ENCODE measurements around the gene PLPPR3.
"Not testable (repeated sequence)": the region's sequence is repeated elsewhere in the genome, so short reads cannot be mapped to it uniquely, and the experiment has no call there.

Gene PLPPR3

GRCh38 chr19:853614-854220, 32.0 kb upstream of the PLPPR3 start:
- DNase-seq (ENCODE audit: low read depth): not testable (repeated sequence)

- DNase-seq (ENCODE audit: low read depth): no peak
Observed at GRCh38 chr19:853014-853585, 31.3 kb upstream of the PLPPR3 start.

GRCh38 chr19:852136-853013, 30.6 kb upstream of the PLPPR3 start, which contains the start of gene ELANE:
Gene ELANE, plus strand, starts transcription at chr19:852303. Its CDS starts 26 bp downstream, at chr19:852329.
- no peak for DNase-seq (ENCODE audit: low read depth)

- no peak for DNase-seq (ENCODE audit: low read depth)
Observed at GRCh38 chr19:850979-851335, 29.2 kb upstream of the PLPPR3 start.

- peak; percentile 95 for DNase-seq (ENCODE audit: low read depth)
Observed at GRCh38 chr19:850221-850978, 28.6 kb upstream of the PLPPR3 start.

- DNase-seq (ENCODE audit: low read depth): not testable (repeated sequence)
Observed at GRCh38 chr19:849195-849594, 27.4 kb upstream of the PLPPR3 start.

- no peak for DNase-seq (ENCODE audit: low read depth)
Observed at GRCh38 chr19:848386-848921, 26.7 kb upstream of the PLPPR3 start.

GRCh38 chr19:845707-846521, 24.2 kb upstream of the PLPPR3 start:
- no peak for DNase-seq (ENCODE audit: low read depth)

GRCh38 chr19:844546-844971, 22.8 kb upstream of the PLPPR3 start:
- no peak for DNase-seq (ENCODE audit: low read depth)

GRCh38 chr19:843836-844545, 22.2 kb upstream of the PLPPR3 start:
- no peak for DNase-seq (ENCODE audit: low read depth)

- peak; percentile 16 for DNase-seq (ENCODE audit: low read depth)
Observed at GRCh38 chr19:843180-843835, 21.6 kb upstream of the PLPPR3 start.

- not testable (repeated sequence) for DNase-seq (ENCODE audit: low read depth)
Observed at GRCh38 chr19:842802-843179, 21.0 kb upstream of the PLPPR3 start.

- no peak for DNase-seq (ENCODE audit: low read depth)
Observed at GRCh38 chr19:840519-841206, 18.9 kb upstream of the PLPPR3 start, which contains the start of gene PRTN3. Gene PRTN3, plus strand, starts transcription at chr19:840999. Its CDS starts 10 bp downstream, at chr19:841009.

GRCh38 chr19:835210-835810, 13.6 kb upstream of the PLPPR3 start:
- DNase-seq (ENCODE audit: low read depth): no peak

GRCh38 chr19:834216-834615, 12.5 kb upstream of the PLPPR3 start:
- no peak for DNase-seq (ENCODE audit: low read depth)

- DNase-seq (ENCODE audit: low read depth): no peak
Observed at GRCh38 chr19:831407-832369, 9.9 kb upstream of the PLPPR3 start.

- no peak for DNase-seq (ENCODE audit: low read depth)
Observed at GRCh38 chr19:829129-829758, 7.5 kb upstream of the PLPPR3 start.

Measured in EH (cell line).